Kasumi-1 (cell line): ENCODE data around the gene COL4A2.
"Not testable (repeated sequence)": the region's sequence is repeated elsewhere in the genome, so short reads cannot be mapped to it uniquely, and the experiment has no call there.

ENCODE experiments used
- DNase-seq, 2 experiments: peaks; one replicate each; lab custom pipeline; 2025; lab: John Stamatoyannopoulos, UW

The COL4A2 gene

DNA sequence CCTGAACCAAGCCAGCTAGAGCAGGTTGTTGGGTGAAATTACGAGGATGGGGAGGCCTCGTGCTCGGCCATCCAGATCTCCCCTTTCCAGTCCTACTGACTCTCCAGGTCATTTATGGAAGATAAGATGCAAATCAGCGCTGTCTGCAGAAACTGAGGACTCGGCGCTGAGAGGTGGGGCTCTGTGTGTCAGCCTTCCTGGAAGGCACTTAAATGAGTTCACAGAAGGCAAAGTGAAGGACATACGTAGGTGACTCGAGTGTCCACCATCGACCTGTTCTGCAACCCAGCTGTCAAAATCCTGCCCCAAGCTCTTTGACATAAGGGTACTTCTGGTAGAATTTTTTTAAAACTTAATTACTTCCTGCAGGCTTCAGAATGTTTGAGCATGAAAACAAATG is 168.0 kb downstream of the COL4A2 start:
- no peak for DNase-seq

DNA sequence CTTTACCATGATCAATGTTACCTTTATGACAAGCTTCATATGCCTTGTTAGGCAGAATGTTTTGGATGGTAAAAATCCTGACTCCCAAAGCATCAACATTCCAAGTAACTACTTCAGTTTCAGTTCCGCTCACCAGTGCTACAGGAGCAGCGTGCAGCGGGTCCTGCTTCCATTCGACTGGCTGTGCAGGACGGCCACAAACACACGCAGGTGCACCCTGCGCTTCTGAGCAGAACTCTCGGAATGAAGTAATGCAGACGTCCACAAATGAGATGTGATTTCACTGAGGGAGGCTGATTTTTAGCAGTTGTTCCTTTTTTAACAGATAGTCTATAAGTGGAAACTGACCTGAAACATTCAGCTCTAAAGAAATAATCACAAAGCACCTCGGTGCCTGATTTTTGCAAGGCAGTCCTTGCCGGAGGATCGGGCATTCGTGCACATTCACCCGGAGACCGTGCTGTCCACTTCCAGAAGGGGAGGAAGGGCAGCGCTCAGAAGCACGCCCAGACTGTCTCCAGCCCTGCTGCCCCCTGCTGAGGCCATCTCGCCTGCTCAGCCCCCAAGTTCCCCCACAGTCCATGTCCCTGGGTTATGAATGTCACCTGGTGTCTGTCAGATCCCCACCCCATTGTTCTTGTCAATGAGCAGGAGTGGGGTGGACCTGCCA is 168.6 kb downstream of the COL4A2 start:
- DNase-seq, result no peak

DNA sequence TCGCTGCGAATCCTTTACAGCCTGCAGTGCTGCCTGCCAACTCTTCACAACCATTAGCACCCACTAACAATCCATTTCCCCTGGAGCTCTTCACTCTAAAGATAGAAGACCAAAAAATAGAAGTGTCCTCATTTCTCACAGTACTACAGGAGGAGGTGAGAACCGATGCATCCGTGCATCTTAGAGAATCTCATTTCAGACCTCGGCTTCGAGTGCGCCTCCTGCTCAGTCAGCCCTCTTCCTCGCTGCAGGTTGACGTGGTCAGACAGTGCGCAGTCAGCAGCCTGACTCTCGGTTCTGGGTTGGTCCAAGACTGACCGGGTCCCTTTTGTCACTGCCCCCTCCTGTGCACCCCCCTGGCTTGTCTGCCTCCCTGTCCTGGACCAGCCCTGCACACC is 169.1 kb downstream of the COL4A2 start:
- DNase-seq, result no peak

DNA sequence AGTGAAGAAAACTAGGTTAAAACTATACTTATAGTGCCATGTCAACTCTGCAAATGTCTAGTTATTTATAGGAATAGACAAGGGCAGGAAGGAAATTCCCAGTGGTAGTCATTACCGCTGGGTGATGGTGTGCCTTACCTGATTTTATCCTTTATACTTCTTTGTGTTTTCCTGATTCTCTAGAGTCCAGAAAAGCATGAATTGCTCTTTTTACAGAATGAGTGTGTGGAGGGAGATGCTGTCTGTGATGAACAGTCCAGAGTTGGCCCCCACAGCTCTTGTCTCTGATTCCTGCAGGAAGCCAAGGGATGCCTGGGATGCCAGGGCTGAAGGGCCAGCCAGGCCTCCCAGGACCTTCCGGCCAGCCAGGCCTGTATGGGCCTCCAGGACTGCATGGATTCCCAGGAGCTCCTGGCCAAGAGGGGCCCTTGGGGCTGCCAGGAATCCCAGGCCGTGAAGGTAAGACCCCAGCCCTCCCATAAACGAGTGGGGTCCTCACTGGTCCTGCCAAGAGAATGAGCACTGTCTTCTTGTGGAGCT is 170.7 kb downstream of the COL4A2 start:
- no peak for DNase-seq

DNA sequence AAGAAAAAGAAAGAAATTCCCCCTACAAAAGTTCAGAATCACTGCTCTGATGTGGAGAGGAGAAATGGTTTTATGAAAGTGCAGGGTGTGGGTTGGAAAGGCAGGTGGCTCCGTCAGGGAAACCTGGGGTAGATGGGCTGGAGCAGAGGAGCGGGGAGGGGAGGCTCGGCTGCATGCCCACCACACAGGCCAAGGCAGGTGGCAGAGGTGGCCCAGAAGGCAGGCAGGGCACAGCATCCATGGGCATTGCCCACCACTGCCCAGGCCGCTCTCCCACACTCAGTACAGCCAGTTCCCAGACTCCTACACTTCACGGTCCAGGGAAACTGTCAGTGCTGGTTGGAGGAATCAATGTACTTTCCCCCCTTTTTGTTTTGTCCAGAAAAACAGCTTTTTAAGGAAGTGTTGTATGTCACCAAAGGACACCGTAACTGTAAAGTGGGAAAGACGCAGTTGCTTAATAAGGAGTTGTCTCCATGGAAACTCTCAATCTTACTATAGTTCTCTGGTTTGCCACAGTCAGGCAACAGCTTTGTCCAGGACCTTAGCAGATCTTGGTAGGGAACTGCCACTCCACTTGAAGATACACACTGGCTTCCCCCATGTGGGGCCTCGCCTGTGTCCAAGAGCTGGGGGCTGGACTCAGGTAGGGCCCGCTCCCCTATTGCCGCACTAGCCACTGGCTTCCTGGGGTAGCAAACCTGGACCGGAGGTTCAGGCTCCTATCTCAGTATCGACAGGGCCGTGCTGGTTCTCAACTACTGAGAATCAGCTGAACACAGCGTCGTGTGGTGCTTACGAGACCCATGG is 171.5 kb downstream of the COL4A2 start:
- no peak for DNase-seq

DNA sequence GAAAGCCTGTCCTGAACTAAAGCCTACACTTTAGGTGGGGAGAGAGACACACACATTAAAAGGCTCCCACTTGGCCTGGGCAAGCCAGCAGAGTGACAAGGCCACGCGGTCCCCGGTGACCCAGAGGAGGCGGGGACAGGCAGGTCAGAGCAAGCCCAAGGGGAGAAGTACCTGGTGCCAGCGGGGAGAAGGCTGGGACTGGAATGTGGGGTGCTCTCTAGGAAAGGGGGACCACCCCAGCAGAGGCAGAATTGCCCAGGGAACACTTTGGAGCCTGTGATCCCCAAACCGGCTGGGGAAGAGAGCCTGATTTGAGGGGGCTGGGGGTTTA is 172.1 kb downstream of the COL4A2 start:
- no peak for DNase-seq

DNA sequence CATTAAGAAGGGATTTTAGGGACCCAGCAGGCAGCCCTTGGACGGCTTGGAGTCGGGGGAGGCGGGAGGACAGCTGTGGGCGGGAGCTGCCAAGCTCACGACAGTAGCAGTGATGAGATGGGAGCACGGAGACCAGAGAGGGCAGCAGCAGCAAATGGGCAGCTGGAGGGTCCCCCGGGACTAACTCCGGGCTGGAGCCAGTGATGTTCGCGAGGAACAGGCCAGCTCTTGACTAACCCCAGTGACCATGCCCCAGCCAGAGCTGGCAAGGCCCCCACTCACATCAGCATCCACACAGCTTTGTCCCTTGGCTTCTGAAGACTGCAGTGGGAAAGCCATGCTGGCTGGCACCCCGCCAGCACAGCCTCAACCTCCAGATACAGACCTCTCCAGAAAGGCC is 172.6 kb downstream of the COL4A2 start:
- DNase-seq, result no peak

DNA sequence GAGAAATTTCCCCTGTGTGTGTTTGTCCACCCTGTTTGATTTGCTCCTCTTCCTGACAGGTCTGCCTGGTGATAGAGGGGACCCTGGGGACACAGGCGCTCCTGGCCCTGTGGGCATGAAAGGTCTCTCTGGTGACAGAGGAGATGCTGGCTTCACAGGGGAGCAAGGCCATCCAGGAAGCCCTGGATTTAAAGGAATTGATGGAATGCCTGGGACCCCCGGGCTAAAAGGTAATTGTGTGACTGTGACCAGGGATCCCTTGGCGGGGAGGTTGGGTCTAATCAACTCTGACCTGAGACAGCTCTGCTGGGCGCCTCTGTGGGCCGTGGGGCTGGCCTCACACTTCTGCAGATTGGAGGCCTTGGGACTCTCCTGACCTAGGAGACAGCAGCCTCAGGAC is 173.1 kb downstream of the COL4A2 start:
- DNase-seq, result no peak

DNA sequence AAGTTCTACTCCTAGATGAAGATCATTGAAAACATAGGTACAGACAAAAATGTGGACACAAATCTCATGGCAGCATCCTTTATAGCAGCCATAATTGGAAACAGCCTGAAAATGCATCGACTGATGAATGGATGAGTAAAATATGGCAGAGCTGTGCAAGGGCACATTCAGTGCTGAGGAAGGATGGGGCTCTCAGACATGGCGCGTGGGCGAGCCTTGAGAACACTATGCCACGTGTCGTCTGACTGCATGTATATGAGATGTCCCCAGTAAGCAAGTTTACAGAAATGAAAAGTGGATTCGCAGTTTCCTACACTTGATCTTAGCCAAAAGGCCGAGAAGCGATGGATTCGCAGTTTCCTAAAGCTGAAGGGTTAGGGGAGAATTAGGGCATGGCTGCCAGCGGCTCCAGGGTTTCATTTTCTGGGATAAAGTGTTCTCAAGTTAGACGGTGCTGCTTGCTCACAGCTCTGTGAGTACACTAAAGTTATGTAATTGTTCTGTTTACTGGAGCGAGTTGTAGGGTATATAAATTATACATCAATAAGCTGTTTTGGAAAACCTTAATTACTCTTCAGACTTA is 176.4 kb downstream of the COL4A2 start:
- no peak for DNase-seq

DNA sequence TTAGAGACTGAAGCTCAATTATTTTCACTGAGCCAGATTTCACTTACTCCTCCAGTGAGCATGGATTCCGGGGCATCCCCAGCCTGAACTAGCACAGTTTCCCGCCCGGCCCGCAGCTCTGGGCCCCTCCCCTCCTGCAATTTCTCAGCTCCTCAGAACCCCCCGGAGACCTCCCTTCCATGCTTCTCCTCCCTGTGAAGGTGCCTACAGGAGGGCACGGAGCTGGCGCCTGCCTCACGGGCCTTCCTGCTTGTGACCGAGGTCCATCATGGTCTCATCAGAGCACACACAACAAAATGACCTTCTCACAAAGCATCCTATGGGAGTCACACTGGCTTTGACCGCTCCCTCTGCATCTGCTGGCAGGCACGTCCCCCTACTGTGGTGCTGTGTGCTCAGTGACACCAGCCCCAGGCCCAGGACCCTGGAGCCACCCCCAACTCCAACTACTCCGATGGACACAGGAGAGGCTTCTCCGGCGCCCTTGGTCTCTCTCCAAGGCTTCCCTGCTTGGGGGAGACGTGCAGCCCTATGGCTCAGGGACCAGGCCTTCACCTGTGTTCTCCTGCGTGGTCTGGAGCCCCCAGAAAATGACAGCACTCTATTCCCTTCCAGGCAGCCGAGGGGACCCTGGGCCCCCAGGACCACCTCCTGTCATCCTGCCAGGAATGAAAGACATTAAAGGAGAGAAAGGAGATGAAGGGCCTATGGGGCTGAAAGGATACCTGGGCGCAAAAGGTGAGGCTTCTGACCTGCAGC is 177.4 kb downstream of the COL4A2 start:
- no peak for DNase-seq

DNA sequence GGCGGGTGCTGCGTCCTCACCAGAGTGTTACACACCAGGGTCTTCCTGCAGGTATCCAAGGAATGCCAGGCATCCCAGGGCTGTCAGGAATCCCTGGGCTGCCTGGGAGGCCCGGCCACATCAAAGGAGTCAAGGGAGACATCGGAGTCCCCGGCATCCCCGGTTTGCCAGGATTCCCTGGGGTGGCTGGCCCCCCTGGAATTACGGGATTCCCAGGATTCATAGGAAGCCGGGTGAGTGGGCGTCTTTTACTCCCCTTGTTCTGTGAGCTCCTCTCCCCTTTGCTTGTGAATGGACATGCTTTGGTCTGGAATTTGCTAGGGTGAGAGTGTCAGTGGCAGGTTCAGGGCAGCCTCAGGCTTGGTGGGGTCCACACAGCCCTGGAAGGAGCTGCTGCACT is 178.5 kb downstream of the COL4A2 start:
- DNase-seq, result no peak

DNA sequence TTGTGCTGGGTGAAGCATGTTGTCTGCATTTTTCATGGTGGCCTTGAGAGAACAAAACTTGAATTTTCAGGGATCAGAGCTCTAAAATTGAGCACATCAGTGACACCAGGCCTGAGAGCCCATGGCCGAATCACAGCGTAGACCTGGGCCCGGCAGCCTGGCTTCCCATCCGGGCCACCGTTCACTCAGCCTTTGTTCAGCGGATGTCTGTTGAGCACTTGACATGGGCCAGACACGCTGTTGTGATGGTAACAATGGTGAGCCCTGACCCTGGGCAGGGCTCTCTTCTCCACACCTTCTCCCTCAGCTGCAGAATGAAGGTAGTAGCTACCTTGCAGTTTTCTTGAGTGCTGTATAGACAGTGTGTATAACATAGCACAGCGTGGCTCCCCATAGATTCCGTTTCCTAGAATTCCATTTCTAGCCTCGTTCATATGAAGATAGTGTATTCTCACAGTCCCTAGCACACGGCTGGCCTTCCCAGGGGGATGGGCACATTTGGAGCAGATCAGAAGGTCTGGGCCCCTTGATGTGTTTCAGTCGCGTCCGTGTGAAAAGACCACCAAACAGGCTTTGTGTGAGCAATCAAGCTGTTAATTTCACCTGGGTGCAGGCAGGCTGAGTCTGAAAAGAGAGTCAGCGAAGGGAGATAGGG is 179.1 kb downstream of the COL4A2 start:
- no peak for DNase-seq

DNA sequence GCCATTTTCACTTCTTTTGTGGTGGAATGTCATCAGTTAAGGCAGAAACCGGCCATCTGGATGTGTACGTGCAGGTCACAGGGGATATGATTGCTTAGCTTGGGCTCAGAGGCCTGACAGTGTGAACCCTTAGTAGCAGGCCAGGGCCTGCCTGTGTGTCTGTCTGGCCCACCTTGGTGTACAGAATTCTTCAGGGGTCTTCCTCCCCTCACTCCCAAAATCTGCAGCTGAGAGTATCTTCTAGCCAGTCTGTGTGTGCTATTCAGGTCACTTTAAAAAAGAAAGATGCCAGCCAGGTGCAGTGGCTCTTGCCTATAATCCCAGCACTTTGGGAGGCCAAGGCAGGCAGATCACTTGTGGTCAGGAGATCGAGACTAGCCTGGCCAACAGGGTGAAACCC is 179.8 kb downstream of the COL4A2 start:
- not testable (repeated sequence) for DNase-seq

DNA sequence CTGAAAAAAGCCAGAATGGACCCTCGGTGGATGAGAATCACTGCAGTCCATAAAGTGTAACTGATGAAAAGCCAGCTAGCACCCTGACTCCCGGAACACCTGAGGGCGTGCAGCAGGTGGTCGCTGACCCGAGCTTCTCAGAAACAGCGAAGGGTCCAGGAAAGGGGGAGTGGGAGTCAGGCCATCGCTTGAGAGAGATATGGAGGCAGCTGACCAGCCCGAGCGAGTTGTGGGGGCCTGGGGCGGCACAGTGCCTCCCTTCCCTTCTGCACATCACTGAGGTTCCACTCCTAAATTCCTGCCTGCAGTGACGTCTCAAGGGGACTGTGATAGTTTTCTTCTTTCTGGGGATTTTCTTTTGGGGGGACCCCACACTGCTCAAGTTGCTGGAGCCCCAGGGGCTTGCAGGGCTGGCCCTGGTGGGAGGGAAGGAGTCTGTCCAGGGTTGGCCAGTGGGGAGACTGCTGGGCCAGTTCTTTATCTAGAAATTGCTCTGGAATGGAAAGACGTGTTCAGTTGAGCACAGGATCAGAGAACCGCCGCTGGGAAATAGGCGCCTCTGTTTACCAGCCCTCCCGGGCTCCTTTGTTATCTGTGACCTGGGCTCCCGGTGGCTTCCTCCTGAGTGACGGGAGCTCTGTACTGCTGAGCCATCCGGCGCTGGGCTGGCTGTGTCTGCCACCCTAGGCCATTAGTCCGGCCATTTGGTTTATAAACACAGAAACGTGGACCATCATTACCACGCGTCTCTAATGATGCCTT is 183.1 kb downstream of the COL4A2 start:
- no peak for DNase-seq

DNA sequence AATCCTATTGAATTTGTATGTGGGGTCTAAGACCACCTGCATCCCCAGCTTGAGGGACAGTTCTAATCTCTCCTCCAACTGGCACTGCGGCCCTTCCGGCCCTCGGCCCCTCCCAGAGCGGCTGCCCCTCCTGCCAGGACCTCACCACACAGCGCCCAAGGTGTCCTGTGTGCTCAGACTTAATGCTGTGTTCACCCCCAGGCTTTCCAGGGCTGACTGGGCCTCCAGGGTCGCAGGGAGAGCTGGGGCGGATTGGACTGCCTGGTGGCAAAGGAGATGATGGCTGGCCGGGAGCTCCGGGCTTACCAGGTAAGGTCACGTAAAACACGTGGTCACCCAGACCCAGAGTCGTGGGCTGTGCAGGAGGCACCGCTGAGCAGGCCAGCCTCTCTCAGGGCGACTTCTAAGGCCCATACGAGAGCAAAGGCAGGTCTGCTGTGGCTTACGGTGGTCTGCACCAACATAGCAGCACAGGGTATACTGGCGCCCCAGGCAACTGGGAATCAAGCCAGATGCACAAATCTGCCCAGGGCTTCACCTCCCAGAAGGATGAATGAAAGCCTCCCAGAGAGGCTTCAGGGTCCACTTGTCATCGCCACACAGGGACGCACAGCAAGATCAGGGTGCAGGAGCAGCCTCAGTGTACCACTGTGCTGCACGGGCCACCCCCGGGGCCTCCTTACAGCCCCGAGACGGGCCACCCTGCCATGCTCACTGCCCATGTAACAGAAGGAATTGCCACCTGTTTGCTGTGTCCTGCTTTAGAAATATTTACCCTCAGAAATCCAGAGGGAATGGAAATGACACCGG is 185.0 kb downstream of the COL4A2 start:
- no peak for DNase-seq

DNA sequence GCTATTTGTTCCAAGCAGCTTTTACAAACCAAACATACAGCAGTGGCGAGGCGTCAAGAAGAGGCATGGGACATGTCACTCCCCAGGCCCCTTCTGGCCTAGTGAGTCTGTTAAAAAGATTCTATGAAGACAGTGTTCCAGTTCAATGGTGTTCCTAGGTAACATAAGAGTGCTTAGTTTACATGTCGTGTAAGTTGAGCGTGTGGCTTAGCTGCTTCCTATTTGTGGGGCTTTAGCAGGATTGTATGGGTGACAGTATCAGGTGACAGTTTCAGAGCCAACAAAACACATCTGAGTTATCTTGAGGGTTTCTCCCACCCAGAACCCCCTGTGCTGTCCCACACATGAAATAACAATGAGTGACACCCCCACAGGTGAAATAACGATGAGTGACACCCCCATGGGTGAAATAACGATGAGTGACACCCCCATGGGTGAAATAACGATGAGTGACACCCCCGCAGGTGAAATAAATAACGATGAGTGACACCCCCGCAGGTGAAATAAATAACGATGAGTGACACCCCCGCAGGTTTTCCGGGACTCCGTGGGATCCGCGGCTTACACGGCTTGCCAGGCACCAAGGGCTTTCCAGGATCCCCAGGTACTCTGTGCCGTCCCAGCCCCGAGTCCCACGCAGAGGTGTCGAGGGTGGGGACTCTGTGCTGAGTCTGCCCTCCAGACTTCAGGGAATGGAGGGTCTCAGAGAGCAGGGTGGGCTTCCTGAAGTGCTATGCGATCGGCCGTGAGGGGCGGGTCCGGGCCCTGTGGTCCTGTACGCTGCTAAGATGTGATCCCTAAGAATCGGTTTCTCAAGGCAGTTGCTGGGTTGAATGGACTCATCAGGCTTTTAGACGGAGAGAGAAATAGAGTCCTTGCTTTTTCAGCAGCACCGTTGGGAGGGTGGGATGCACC is 185.9 kb downstream of the COL4A2 start:
- DNase-seq, result no peak

DNA sequence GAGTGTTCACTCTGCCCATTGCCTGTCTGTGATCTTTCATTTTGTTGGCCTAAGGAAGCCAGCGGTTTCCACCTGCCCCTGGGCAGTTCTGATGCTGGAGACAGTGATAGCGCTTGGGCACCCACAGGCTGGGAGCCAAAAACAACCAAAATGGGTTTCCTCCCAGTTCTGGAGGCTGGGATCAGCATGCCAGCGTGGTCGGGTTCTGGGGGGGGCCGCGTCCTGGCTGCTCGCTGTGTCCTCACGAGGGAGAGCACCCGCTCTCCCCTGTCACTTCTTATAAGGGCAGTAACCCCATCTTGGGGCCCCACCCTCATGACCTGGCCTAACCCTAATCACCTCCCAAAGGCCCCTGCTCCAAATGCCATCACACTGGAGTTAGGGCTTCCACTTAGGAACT is 186.5 kb downstream of the COL4A2 start:
- DNase-seq, result no peak

DNA sequence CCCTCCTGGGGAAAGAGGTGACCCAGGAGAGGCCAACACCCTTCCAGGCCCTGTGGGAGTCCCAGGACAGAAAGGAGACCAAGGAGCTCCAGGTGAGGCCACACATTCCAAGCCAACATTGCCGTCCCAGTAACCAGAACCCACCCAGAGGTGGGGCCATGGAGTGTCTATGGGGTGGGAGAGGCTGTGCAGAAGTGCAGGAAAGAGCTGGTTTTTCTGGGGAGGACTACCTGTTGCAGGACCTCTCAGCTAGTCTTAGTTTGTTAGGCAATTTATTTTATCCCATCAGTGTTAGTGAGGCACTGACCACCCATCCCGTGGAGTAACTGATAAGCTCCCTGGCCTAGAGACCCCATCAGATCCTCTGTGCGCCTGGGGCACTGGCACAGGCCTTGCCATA is 188.3 kb downstream of the COL4A2 start:
- DNase-seq, result no peak

DNA sequence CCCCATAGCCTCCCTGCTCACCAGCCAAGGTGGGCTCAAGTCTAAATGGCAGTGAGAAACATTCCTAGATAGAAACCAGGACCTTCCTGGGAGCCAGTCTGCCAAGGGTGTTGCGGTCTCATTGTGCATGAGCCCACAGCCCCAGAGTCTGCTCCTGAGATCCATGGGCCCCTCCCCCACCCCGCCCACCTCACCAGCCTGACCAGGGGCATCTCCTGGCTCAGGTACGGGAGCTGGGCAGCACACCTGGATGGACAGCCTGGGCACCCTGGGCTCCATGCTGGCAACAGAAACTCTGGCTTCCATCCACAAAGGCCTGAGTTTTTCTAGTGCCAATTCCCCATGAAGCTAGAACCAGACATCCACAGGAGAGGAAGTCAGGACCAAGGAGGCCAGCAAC is 188.8 kb downstream of the COL4A2 start:
- DNase-seq, result no peak
